PC-9 (cell line): ENCODE results near the gene HIBADH. TPM values are rescaled to one million over a fixed set of nuclear protein-coding genes. Genes with fewer than 3 reads are reported as not detected.

Source experiments
- BruUV-seq: library from RNA; stranded (reverse); fragments of 400-500 nt; replicated peaks from 2 replicates; lab custom pipeline; 2021; lab: Mats Ljungman, UMichigan
- CTCF ChIA-PET: fragments of 300-600 bp; sonication (Branson Sonifier 250); formaldehyde crosslinking; loops from one replicate; lab custom pipeline; 2022; ENCODE audit warnings: antibody characterized with exemption; lab: Charles Lee
- POLR2A ChIA-PET: fragments of 300-600 bp; sonication (Branson Sonifier 250); formaldehyde crosslinking; loops from one replicate; lab custom pipeline; 2022; ENCODE audit warnings: antibody characterized with exemption; ENCODE audit not compliant: unreplicated experiment; lab: Charles Lee
- DNase-seq, 2 experiments: peaks; one replicate each; pipeline versions ENCODE4 v3.0.0 to v3.0.0-alpha.2; 2015 to 2022; ENCODE audit warnings: mixed read lengths in 1 of 2
- H2AFZ ChIP-seq: fragments of 200-600 bp; sonication (generic); 2 replicates; pipeline ENCODE4 v1.8.1; 2017; ENCODE audit warnings: antibody characterized with exemption
- H3F3A ChIP-seq: fragments of 200-600 bp; sonication (generic); 2 replicates; pipeline ENCODE4 v1.8.1; 2017; ENCODE audit warnings: antibody characterized with exemption, mild to moderate bottlenecking, low read depth; ENCODE audit not compliant: insufficient read depth
- H3K27ac ChIP-seq: fragments of 200-600 bp; sonication (generic); 2 replicates; pipeline ENCODE4 v1.6.1; 2016; ENCODE audit warnings: mixed run types
- H3K27me3 ChIP-seq: fragments of 200-600 bp; sonication (generic); 2 replicates; pipeline ENCODE4 v1.6.1; 2016; ENCODE audit warnings: low read depth, mixed run types; ENCODE audit not compliant: insufficient read depth
- H3K36me3 ChIP-seq: fragments of 200-600 bp; sonication (generic); 2 replicates; pipeline ENCODE4 v1.6.1; 2016; ENCODE audit warnings: low read depth, mixed run types
- H3K4me1 ChIP-seq: fragments of 200-600 bp; sonication (generic); replicated peaks from 2 replicates; pipeline ENCODE4 v1.6.1; 2016; ENCODE audit warnings: mixed run types; ENCODE audit not compliant: insufficient read depth
- H3K4me2 ChIP-seq: fragments of 200-600 bp; sonication (generic); 2 replicates; pipeline ENCODE4 v1.6.1; 2017; ENCODE audit warnings: mixed run types
- H3K4me3 ChIP-seq: fragments of 200-600 bp; sonication (generic); 2 replicates; pipeline ENCODE4 v1.6.1; 2016; ENCODE audit warnings: mixed run types
- H3K79me2 ChIP-seq: fragments of 200-600 bp; sonication (generic); 2 replicates; pipeline ENCODE4 v1.6.1; 2017; ENCODE audit warnings: low read depth, mixed run types
- H3K9me2 ChIP-seq: fragments of 200-600 bp; sonication (generic); 2 replicates; pipeline ENCODE4 v1.8.1; 2017; ENCODE audit warnings: mild to moderate bottlenecking; ENCODE audit not compliant: insufficient read depth
- H3K9me3 ChIP-seq: fragments of 200-600 bp; sonication (generic); 2 replicates; pipeline ENCODE4 v1.8.1; 2016; ENCODE audit warnings: low read depth; ENCODE audit not compliant: insufficient read depth
- H4K20me1 ChIP-seq: fragments of 200-600 bp; sonication (generic); 2 replicates; pipeline ENCODE4 v1.8.1; 2017; ENCODE audit not compliant: insufficient read depth
- EZH2 ChIP-seq: fragments of 200-600 bp; sonication (generic); IDR thresholded peaks from 2 replicates; pipeline ENCODE4 v1.8.0; 2017; ENCODE audit warnings: antibody characterized with exemption, low read depth
- intact Hi-C: fragments of 100-400 bp; cut with micrococcal nuclease; formaldehyde crosslinking; loops from one replicate; pipeline ENCODE4 v1.10.0; 2022; ENCODE audit not compliant: unreplicated experiment
- total RNA-seq: library from RNA; stranded (reverse); gene quantifications from 2 replicates; pipeline ENCODE4 v1.2.3, GENCODE V29; 2021
- TF ChIP-seq, protein P1 (sequence below): fragments of 200-600 bp; sonication (generic); conservative IDR thresholded peaks from 2 replicates; pipeline ENCODE4 v1.6.1; 2017; ENCODE audit warnings: mixed run types, antibody characterized with exemption, mild to moderate bottlenecking, moderate library complexity

HIBADH gene
- total RNA-seq, 1 experiment from 2014 or later: 73.9 TPM

DNA sequence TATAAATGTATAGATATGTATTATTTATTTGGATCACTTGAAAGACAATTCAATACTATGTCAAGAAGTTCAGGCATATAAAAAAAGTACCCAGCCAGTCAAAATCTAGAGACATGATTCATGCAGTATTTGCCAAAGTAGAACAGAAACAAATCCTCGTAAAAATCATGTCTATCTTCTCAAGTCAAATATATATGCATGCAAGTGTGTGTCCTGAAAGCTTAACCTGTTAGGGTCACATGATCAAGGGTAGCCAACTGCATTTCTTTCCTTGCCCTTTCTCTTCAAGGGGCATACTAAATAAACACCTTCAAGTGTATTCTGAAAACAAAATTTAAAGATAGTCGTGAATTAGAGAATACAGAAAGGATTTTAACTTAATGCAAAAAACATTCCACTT is 107.0 kb downstream of the HIBADH start:
- no peaks in the 10 kb centered on the region for H3K79me2 ChIP-seq
- no peak overlapping the region for H3K4me3 ChIP-seq
- no peak overlapping the region for H2AFZ ChIP-seq
- no peaks in the 10 kb centered on the region for H3K27me3 ChIP-seq
- intact Hi-C loops: no loop called here
- no peaks in the 10 kb centered on the region for H3K36me3 ChIP-seq
- no peak for DNase-seq
- H3K27ac ChIP-seq: no peak overlapping the region
- H3F3A ChIP-seq: no peaks in the 10 kb centered on the region
- ChIA-PET CTCF (interaction anchor here (0.6 kb wide), 1 partner anchor 292 kb away, joined by 3 read pairs; no protein-coding TSS in a partner anchor), POLR2A (no interaction called here)
- no peaks in the 10 kb centered on the region for H3K9me2 ChIP-seq
- H3K9me3 ChIP-seq: no peaks in the 10 kb centered on the region
- no peaks in the 10 kb centered on the region for H4K20me1 ChIP-seq
- TF ChIP-seq EZH2: no peak
- TF ChIP-seq, protein P1, sequence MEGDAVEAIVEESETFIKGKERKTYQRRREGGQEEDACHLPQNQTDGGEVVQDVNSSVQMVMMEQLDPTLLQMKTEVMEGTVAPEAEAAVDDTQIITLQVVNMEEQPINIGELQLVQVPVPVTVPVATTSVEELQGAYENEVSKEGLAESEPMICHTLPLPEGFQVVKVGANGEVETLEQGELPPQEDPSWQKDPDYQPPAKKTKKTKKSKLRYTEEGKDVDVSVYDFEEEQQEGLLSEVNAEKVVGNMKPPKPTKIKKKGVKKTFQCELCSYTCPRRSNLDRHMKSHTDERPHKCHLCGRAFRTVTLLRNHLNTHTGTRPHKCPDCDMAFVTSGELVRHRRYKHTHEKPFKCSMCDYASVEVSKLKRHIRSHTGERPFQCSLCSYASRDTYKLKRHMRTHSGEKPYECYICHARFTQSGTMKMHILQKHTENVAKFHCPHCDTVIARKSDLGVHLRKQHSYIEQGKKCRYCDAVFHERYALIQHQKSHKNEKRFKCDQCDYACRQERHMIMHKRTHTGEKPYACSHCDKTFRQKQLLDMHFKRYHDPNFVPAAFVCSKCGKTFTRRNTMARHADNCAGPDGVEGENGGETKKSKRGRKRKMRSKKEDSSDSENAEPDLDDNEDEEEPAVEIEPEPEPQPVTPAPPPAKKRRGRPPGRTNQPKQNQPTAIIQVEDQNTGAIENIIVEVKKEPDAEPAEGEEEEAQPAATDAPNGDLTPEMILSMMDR: no peak
- H3K4me2 ChIP-seq: no peak overlapping the region
- no TSS peak for BruUV-seq
- no peaks in the 10 kb centered on the region for H3K4me1 ChIP-seq

GRCh38 chr7:27554826-27555225 is 107.9 kb downstream of the HIBADH start:
- Histone ChIP-seq H3K36me3 (no peaks in the 10 kb centered on the region), H3K4me1 (no peaks in the 10 kb centered on the region), H3K9me3 (no peaks in the 10 kb centered on the region), H2AFZ (no peak overlapping the region), H3K4me3 (no peak overlapping the region), H4K20me1 (no peaks in the 10 kb centered on the region), H3K4me2 (no peak overlapping the region), H3K27me3 (no peaks in the 10 kb centered on the region), H3K79me2 (no peaks in the 10 kb centered on the region), H3F3A (no peaks in the 10 kb centered on the region), H3K27ac (no peak overlapping the region), H3K9me2 (no peaks in the 10 kb centered on the region)
- ChIA-PET POLR2A (no interaction called here), CTCF (no interaction called here)
- no peak for DNase-seq
- TF ChIP-seq EZH2: no peak
- TF ChIP-seq, protein P1: no peak
- intact Hi-C loops: no loop called here
- BruUV-seq: no TSS peak

DNA sequence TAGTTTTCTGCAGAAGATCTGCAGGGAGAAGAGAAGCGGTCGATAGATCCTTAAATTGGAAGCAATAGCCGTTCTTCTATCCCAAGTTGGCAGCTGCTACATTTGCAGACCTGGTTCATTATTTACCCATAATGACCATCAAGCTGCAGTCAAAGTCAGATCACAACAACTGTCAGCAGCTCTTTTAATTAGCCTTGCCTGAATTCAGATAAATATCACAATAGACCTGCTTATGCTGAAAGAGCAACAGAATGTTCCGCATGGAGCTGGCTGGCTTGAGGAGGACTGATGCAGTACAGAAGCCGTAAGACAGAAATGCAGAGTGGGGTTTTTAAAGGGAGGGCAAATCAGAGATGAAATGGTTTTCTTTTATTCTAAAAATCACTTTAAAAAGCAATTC is 109.4 kb downstream of the HIBADH start:
- H3K27ac ChIP-seq: no peak overlapping the region
- POLR2A ChIA-PET: no interaction called here
- CTCF ChIA-PET: no interaction called here
- no peaks in the 10 kb centered on the region for H3K79me2 ChIP-seq
- H4K20me1 ChIP-seq: 0 out of 2 replicates have a peak, but pooled peaks cover 6% of the 10 kb centered on the region
- no peaks in the 10 kb centered on the region for H3K36me3 ChIP-seq
- H3K4me1 ChIP-seq: no peaks in the 10 kb centered on the region
- no peaks in the 10 kb centered on the region for H3K27me3 ChIP-seq
- H3K4me3 ChIP-seq: no peak overlapping the region
- no peaks in the 10 kb centered on the region for H3K9me2 ChIP-seq
- TF ChIP-seq EZH2: no peak
- TF ChIP-seq, protein P1: no peak
- intact Hi-C loops: no loop called here
- no peak overlapping the region for H3K4me2 ChIP-seq
- no TSS peak for BruUV-seq
- DNase-seq: no peak
- H2AFZ ChIP-seq: no peak overlapping the region
- no peaks in the 10 kb centered on the region for H3K9me3 ChIP-seq
- H3F3A ChIP-seq: no peaks in the 10 kb centered on the region
